ENCODE measurements around the gene MYOCOS.

- no peak for TF ChIP-seq POLR2AphosphoS5 (IDR thresholded peaks at IDR 0.05; ENCODE audit: low read depth)
- TF ChIP-seq CTCF (IDR thresholded peaks at IDR 0.05; ENCODE audit: insufficient read depth, low read length): no peak
- TF ChIP-seq REST (IDR thresholded peaks at IDR 0.05; ENCODE audit: insufficient replicate concordance, low read depth): no peak
- TF ChIP-seq SPI1 (IDR thresholded peaks at IDR 0.05; ENCODE audit: borderline replicate concordance, low read depth): no peak
- TF ChIP-seq GABPA (IDR thresholded peaks at IDR 0.05; ENCODE audit: low read depth): no peak
Observed at GRCh38 chr1:171666114-171666769, 44.2 kb downstream of the MYOCOS start.
